DLD1 (cell line): ENCODE data around the gene ADGRE3.
"Not testable (repeated sequence)": the region's sequence is repeated elsewhere in the genome, so short reads cannot be mapped to it uniquely, and the experiment has no call there.

Source experiments
- in situ Hi-C: cut with HindIII; loops from 2 replicates; pipeline ENCODE4 v1.10.0; 2017; ENCODE audit warnings: low sequenced_read_pairs

The ADGRE3 gene

DNA sequence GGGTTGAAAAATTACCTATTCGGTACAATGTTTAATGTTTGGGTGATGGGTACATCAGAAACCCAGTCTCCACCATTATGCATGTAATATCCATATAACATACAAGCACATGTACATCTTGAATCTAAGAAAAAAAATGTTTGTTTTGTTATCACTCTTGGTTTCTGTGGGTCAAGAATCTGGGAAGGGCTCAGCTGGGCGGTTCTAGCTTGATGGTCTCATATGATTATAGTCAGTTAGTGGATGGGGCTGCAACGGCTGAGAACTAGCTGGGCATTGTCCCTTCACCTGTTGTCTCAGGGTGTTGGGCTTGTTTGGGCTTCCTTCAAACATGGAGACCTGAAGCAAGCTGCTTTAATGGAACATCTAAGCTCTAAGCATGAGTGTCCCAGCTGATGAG lies 4.7 kb downstream of the ADGRE3 start:
- in situ Hi-C loops = no loop called here

DNA sequence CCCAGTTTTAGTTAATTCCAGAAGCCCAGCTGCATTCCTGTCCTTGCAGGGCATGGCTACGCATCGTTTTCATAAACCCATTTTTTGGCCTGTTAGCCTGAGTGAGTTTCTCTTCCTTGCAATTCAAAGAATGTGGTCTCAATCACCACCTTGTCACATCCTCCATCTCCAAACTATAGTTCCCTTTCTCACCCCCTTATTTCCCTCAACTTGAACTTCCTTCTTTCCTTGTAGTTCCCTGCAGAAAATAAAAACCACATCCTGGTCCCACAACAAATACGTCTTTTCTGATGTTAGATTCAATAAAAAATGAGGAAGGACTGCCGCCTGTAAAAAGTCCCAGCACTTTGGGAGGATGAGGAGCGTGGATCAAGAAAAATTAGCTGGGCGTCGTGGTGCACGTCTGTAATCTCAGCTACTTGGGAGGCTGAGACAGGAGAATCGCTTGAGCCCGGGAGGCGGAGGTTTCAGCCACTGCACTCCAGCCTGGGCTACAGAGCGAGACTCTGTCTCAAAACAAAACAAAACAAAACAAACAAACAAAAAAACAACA lies 13.2 kb downstream of the ADGRE3 start:
- in situ Hi-C loops = no loop called here

DNA sequence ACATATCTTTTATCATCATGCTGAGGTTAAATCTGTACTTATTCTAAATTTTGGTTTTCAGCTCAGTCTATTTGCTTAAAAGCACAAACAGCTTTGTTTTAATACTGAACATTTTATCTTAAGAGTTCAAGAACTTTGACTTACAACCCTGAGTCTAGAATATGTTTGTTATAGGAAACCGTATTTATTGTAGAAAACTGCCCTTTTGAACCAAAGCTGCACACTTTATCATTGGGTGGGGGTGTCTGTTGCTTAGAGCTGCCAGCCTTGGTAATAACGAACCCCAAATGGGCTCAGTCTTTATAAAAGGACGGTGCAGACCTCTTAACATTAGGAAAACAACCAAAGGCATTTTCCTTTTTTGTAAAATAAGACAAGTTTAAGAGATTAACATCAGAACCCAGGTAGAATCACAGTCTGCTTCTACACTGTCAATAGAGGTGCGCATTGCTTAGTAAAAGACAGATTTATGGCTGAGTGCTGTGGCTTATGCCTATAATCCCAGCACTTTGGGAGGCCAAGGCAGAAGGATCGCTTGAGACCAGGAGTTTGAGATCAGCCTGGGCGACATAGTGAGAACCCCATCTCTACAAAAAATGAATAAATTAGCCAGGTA lies 14.7 kb downstream of the ADGRE3 start:
- in situ Hi-C loops = no loop called here

- in situ Hi-C loops = no loop called here
Measured at GRCh38 chr19:14655726-14656125, 18.9 kb downstream of the ADGRE3 start.

DNA sequence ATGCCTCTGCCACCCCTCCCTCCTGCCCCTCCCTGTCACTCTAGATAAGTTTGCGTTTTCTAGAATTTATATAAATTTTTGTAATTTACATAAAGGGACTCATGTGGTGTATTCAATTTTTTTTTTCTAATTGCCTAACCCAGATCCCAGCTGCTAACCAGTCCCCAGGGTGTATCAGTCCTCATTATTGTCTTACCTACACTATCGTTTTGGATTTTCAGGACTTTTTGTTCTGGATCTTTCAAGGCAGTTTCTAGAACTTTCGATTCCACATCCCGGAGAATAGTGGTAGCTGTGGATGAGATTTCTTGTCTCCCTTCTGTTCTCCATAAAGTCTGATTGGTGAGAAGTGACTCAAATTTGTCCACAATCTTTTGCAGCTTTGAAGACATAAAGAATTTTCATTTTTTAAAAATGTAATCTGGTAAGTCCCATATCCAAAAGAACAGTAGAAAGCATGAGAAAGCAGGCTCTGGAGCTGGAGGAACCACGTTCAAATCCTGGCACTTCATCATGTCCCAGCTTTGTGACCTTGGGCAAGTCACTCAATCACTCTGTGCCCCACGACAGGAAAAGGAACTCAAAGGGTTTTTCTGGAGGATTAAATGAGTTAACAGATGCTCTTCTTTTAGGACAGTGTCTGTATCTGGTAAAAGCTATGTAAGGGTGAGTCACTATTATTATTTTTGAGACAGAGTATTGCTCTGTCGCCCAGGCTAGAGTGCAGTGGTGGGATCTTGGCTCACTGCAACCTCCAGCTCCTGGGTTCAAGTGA lies 19.7 kb downstream of the ADGRE3 start:
- in situ Hi-C loops = no loop called here

GRCh38 chr19:14650161-14650560 lies 24.5 kb downstream of the ADGRE3 start:
- in situ Hi-C loops = no loop called here

GRCh38 chr19:14649020-14649419 lies 25.6 kb downstream of the ADGRE3 start:
- in situ Hi-C loops = no loop called here

GRCh38 chr19:14648506-14648905 lies 26.1 kb downstream of the ADGRE3 start:
- in situ Hi-C loops = no loop called here

- in situ Hi-C loops = no loop called here
Measured at GRCh38 chr19:14639536-14640277, 34.9 kb downstream of the ADGRE3 start.

DNA sequence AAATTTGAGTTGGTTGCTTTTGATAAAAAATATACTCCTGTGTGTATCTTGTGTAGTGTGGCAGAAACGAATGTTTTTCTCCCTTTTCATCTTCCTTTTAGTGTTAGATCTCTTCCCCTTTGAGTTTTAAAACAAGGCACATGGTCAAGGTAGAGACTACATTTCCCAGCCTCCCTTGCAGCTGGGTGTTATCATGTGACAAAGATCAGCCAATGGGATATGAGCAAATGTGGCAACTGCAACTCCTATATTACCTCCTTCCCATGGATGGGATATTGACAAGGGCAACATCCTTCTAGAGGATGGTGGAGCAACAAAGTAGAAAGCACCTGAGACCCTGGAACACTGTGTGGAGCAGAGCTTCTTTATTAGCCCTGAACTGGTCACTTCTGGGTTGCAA lies 42.4 kb downstream of the ADGRE3 start:
- in situ Hi-C loops = no loop called here

DNA sequence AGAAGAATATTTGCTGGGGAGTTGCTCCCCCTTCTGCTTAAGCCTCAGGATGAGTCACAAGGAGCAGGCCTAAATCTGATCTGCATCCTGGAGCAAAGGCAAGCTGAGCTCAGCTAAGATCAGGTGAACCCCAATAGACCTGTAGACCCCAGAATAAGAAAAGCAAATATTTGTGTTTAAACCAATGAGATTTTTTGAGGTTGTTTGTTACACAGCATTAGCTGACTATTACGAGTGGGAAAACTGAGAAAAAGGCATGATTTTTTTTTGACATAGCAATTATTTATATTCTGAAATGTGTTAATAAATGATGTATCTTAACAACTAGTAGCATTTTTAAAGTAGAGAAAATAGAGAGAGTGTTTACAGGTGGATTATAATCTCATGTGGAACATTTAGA lies 45.1 kb downstream of the ADGRE3 start:
- in situ Hi-C loops = no loop called here

GRCh38 chr19:14624491-14624890 lies 50.2 kb downstream of the ADGRE3 start:
- in situ Hi-C loops = not testable (repeated sequence)

GRCh38 chr19:14619404-14619803 lies 55.2 kb downstream of the ADGRE3 start:
- in situ Hi-C loops = no loop called here

DNA sequence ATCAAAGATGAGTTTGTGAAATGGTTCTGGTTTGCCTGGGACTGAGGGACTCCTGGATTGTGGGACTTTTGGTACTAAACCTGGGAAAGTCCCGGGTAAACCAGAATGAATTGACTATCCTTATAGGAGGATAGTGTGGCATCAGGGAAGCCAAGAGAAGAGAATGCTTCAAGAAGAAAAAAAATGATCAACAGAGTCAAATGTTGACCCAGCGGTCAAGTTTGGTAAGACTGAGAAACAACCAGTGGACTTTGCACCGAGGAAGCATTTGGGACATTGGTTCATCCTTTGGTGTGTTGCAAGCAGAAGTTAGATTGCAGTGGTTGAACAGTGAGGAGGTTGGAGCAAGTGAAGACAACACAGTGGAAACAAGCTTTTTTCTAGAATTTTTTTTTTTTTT lies 58.2 kb downstream of the ADGRE3 start:
- in situ Hi-C loops = no loop called here

DNA sequence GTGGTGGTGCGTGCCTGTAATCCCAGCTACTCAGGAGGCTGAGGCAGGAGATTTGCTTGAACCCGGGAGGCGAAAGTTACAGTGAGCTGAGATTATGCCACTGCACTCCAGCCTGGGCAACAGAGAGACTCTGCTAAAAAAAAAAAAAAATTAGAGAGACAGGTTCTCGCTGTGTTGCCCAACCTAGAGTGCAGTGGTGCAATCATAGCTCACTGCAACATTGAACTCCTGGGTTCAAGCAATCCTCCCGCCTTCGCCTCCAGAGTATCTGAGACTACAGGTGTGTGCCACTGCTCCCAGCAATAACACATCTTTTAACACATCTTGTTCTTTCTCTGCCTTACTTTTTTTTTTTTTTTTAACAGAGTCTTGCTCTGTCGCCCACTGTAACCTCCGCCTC lies 59.0 kb downstream of the ADGRE3 start:
- in situ Hi-C loops = no loop called here

- in situ Hi-C loops = no loop called here
Measured at GRCh38 chr19:14614099-14614412, 60.6 kb downstream of the ADGRE3 start.

GRCh38 chr19:14613399-14614098 lies 61.1 kb downstream of the ADGRE3 start:
- in situ Hi-C loops = not testable (repeated sequence)

GRCh38 chr19:14612657-14613056 lies 62.0 kb downstream of the ADGRE3 start:
- in situ Hi-C loops = no loop called here

DNA sequence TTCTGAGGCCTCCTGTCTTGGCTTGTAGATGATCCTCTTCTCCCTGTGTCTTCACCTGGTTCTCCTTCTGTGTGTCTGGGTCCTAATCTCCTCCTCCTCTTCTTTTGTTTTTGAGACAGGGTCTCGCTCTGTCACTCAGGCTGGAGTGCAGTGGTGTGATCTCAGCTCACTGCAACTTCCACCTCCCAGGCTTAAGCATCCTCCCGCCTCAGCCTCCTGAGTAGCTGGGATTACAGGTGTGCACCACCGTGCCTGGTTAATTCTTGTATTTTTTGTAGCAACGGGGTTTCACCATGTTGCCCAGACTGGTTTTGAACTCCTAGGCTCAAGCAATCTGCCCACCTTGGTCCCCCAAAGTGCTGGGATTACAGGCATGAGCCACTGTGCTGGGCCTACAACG lies 62.4 kb downstream of the ADGRE3 start:
- in situ Hi-C loops = not testable (repeated sequence)

DNA sequence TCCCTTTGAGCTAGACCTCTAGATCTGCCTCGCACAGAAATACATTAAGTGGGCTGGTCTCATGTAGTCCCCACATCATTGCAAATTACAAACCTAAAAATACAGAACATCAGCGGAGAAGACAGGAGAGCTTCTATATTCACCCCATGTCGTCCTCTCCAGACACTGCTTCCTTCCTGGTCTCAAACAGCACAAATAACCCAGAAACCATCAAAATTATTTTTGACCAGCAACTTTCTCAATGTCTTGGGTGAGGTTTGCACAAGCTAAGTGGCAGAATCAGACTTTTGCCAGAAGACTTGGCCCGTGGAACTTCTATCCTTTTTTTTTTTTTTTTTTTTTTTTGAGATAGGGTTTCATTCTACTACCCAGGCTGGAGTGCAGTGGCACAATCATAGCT lies 63.6 kb downstream of the ADGRE3 start:
- in situ Hi-C loops = no loop called here

GRCh38 chr19:14606627-14607026 lies 68.0 kb downstream of the ADGRE3 start:
- in situ Hi-C loops = no loop called here
